ENCODE data around the gene TMEM201.

DNA sequence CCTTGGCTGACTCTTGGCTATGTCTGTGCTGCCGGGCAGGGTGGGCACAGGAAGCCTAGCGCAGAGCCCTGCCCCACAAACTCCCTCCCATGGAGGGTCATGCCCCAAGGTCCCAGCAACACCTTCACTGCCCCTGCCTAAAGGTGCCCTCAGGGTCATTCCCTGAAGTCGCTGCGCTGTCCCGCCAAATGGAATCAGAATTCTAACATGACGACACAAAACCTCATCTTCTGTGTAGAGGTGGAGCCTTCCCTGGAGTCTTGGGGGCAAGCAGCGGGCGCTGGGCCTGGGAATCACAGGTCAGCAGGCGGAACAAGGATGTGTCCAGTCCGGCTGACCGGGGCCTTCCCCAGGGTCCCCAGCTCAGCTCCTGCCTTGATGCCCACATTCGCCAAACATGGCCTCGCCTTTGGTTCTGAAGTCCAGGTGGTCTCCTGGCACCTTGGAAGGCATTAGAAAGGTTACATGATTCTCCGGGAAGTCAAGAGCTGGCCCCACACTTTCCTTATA is 17.3 kb downstream of the TMEM201 start:
- TF ChIP-seq POLR2A (IDR thresholded peaks at IDR 0.05) (no peak), POLR2AphosphoS5 (IDR thresholded peaks at IDR 0.05; ENCODE audit: insufficient read depth in 1 of 2, low read depth in 1 of 2) (no peak)
- TF ChIP-seq, protein P1, sequence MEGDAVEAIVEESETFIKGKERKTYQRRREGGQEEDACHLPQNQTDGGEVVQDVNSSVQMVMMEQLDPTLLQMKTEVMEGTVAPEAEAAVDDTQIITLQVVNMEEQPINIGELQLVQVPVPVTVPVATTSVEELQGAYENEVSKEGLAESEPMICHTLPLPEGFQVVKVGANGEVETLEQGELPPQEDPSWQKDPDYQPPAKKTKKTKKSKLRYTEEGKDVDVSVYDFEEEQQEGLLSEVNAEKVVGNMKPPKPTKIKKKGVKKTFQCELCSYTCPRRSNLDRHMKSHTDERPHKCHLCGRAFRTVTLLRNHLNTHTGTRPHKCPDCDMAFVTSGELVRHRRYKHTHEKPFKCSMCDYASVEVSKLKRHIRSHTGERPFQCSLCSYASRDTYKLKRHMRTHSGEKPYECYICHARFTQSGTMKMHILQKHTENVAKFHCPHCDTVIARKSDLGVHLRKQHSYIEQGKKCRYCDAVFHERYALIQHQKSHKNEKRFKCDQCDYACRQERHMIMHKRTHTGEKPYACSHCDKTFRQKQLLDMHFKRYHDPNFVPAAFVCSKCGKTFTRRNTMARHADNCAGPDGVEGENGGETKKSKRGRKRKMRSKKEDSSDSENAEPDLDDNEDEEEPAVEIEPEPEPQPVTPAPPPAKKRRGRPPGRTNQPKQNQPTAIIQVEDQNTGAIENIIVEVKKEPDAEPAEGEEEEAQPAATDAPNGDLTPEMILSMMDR (IDR thresholded peaks at IDR 0.05): no peak
